Duodenal mucosa (tissue), 2 donors: Measurements from ENCODE around the gene TNIK.

Experiments
- H3K27ac ChIP-seq: one replicate; pipeline ENCODE4 v1.7.0; 2013; ENCODE audit warnings: low read depth, low read length
- H3K27me3 ChIP-seq, 2 donors: one replicate each; pipeline ENCODE4 v1.7.0; 2013; ENCODE audit warnings: low read length in 2 of 2, control low read depth in 1 of 2; ENCODE audit not compliant: insufficient read depth in 2 of 2, control insufficient read depth in 1 of 2
- H3K36me3 ChIP-seq, 2 donors: one replicate each; pipeline ENCODE4 v1.7.0; 2013; ENCODE audit warnings: low read length in 2 of 2, control low read depth in 1 of 2; ENCODE audit not compliant: insufficient read depth in 2 of 2, control insufficient read depth in 1 of 2
- H3K4me1 ChIP-seq, 2 donors: one replicate each; pipeline ENCODE4 v1.7.0; 2013; ENCODE audit warnings: low read length in 2 of 2, control low read depth in 1 of 2; ENCODE audit not compliant: insufficient read depth in 2 of 2, control insufficient read depth in 1 of 2
- H3K4me3 ChIP-seq, 2 donors: one replicate each; pipeline ENCODE4 v1.7.0; 2013; ENCODE audit warnings: low read length in 2 of 2, low read depth in 1 of 2
- H3K9ac ChIP-seq, 2 donors: one replicate each; pipeline ENCODE4 v1.7.0; 2013; ENCODE audit warnings: low read length in 2 of 2, low read depth in 1 of 2
- H3K9me3 ChIP-seq, 2 donors: one replicate each; pipeline ENCODE4 v1.7.0; 2013; ENCODE audit warnings: low read length in 2 of 2, control low read depth in 1 of 2; ENCODE audit not compliant: control insufficient read depth in 1 of 2

The TNIK gene

GRCh38 chr3:171472552-171472951 lies 12.3 kb upstream of the TNIK start:
- Histone ChIP-seq H3K4me3 (no peak overlapping the region), H3K27me3 (no peaks in the 10 kb centered on the region), H3K27ac (no peak overlapping the region), H3K4me1 (peaks cover 0 to 10% of the 10 kb centered on the region in 2 donors), H3K9me3 (no peaks in the 10 kb centered on the region), H3K9ac (no peak overlapping the region), H3K36me3 (no peaks in the 10 kb centered on the region)

GRCh38 chr3:171470714-171471227 lies 10.6 kb upstream of the TNIK start:
- no peaks in the 10 kb centered on the region for H3K9me3 ChIP-seq
- H3K36me3 ChIP-seq: no peaks in the 10 kb centered on the region
- peaks cover 0 to 10% of the 10 kb centered on the region in 2 donors for H3K4me1 ChIP-seq
- H3K27me3 ChIP-seq: no peaks in the 10 kb centered on the region
- no peak overlapping the region for H3K27ac ChIP-seq
- no peak overlapping the region for H3K4me3 ChIP-seq
- no peak overlapping the region for H3K9ac ChIP-seq

- Histone ChIP-seq H3K4me1 (peaks cover 0 to 10% of the 10 kb centered on the region in 2 donors), H3K36me3 (no peaks in the 10 kb centered on the region), H3K27me3 (no peaks in the 10 kb centered on the region), H3K27ac (no peak overlapping the region), H3K9me3 (no peaks in the 10 kb centered on the region), H3K9ac (no peak overlapping the region), H3K4me3 (no peak overlapping the region)
Observed at GRCh38 chr3:171469376-171469775, 9.2 kb upstream of the TNIK start.

DNA sequence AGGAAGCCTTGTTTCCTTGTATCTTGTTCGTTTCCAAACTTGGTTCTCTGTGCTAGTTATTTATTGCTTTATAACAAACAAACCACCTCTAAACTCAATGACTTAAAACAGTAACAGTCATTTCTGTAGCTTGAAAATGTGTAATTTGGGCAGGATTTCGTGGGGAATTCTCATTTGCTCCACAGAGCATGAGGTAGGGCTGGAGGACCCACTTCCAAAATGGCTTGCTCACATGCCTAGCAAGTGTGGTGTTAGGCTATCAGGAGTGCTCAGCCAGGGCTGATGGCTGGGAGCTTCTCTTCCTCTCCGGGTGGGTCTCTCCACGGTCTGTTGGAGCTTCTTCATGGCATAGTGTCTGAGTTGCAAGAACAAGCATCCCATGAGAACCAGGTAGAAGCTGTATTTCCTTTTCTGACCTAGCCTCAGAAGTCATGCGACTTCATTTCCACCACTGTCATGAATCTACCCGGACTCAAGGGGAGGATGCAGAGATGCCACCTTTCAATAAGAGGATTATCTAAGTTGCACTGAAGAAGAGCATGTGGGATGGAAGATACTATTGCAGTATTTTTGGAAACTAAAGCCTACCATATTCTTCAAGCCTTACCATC lies 8.2 kb upstream of the TNIK start:
- no peaks in the 10 kb centered on the region for H3K27me3 ChIP-seq
- no peak overlapping the region for H3K27ac ChIP-seq
- no peaks in the 10 kb centered on the region for H3K9me3 ChIP-seq
- H3K9ac ChIP-seq: no peak overlapping the region
- no peak overlapping the region for H3K4me3 ChIP-seq
- peaks cover 0 to 10% of the 10 kb centered on the region in 2 donors for H3K4me1 ChIP-seq
- H3K36me3 ChIP-seq: no peaks in the 10 kb centered on the region

DNA sequence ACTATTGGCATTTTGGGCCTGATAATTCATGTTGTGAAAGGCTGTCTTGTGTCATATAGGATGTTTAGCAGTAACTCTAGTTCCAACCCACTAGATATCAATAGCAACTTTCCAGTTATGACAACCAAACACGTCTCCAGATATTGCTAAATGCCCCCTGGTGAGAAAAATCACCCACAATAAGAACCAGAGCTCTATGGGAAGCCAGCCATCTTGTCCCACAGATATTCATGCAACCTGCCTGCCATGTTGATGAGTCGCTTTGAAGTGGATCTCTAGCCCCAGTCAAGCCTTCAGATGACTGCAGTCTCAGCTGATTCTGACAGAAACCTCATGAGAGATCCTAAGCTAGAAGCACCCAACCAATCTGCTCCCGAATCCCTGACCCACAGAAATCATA lies 5.6 kb upstream of the TNIK start:
- Histone ChIP-seq H3K27me3 (no peaks in the 10 kb centered on the region), H3K36me3 (no peaks in the 10 kb centered on the region), H3K4me1 (peaks cover 12 to 14% of the 10 kb centered on the region in 2 donors), H3K4me3 (no peak overlapping the region), H3K9ac (no peak overlapping the region), H3K9me3 (no peaks in the 10 kb centered on the region), H3K27ac (no peak overlapping the region)

DNA sequence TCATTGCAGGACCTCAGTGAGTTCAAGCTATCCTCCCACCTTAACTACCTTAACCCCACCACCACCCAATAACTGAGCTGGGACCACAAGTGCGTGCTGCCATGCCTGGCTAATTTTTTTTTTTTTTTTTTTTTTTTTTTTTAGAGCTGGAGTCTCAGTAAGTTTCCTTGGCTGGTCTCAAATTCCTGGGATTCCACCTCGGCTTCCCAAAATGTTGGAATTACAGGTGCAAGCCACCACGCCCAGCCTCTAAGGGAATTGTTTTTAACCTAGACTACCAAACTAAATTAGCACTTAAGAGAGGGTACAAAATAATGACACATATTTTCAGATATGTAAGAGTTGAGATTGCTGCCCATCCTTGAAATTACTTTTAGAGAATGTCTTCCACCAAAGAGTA lies 4.3 kb upstream of the TNIK start:
- no peak overlapping the region for H3K4me3 ChIP-seq
- no peaks in the 10 kb centered on the region for H3K36me3 ChIP-seq
- H3K9me3 ChIP-seq: no peaks in the 10 kb centered on the region
- no peak overlapping the region for H3K27ac ChIP-seq
- H3K4me1 ChIP-seq: peaks cover 10 to 12% of the 10 kb centered on the region in 2 donors
- no peak overlapping the region for H3K9ac ChIP-seq
- no peaks in the 10 kb centered on the region for H3K27me3 ChIP-seq

DNA sequence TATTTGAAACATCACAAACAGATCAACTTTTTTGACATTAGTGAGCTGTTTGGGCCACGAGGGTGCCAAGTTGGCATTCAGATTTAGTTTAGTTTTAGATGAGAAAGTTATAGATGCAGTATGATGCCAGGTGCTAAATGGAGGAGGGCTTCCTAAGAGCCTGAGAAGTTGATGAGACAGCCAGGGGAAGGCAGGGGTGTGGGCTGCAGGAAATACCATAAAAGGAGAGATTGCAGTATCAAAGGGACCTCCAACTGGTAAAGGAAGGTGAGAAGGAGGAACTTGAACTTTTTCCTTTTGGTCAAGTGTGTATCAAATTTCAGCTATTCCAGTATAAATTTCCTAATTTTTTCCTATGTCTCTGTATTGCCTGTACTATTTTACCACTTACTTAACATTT lies 2.0 kb upstream of the TNIK start:
- no peak overlapping the region for H3K4me3 ChIP-seq
- no peaks in the 10 kb centered on the region for H3K9me3 ChIP-seq
- H3K27me3 ChIP-seq: no peaks in the 10 kb centered on the region
- H3K4me1 ChIP-seq: peaks cover 14 to 22% of the 10 kb centered on the region in 2 donors
- H3K9ac ChIP-seq: no peak overlapping the region
- H3K27ac ChIP-seq: no peak overlapping the region
- H3K36me3 ChIP-seq: no peaks in the 10 kb centered on the region

GRCh38 chr3:171461525-171461917 lies 1.3 kb upstream of the TNIK start:
- Histone ChIP-seq H3K27me3 (no peaks in the 10 kb centered on the region), H3K9ac (peak overlapping the region; percentile 74 to 85), H3K4me1 (peaks cover 21 to 29% of the 10 kb centered on the region in 2 donors), H3K9me3 (no peaks in the 10 kb centered on the region), H3K4me3 (peak overlapping the region; percentile 96 to 97), H3K36me3 (no peaks in the 10 kb centered on the region), H3K27ac (no peak overlapping the region)

GRCh38 chr3:171460725-171461524 lies 720 bp upstream of the TNIK start:
- Histone ChIP-seq H3K4me1 (peaks cover 27 to 35% of the 10 kb centered on the region in 2 donors), H3K9ac (peak overlapping the region; percentile 74 to 85), H3K27me3 (no peaks in the 10 kb centered on the region), H3K27ac (peak overlapping the region; percentile 46), H3K9me3 (no peaks in the 10 kb centered on the region), H3K36me3 (no peaks in the 10 kb centered on the region), H3K4me3 (peak overlapping the region; percentile 96 to 97)

GRCh38 chr3:171459137-171459941 lies 866 bp downstream of the TNIK start:
- H3K9ac ChIP-seq: peak overlapping the region; percentile 74 to 85
- H3K9me3 ChIP-seq: no peaks in the 10 kb centered on the region
- H3K27ac ChIP-seq: no peak overlapping the region
- H3K4me1 ChIP-seq: peaks cover 40 to 48% of the 10 kb centered on the region in 2 donors
- peak overlapping the region; percentile 96 to 97 for H3K4me3 ChIP-seq
- H3K27me3 ChIP-seq: no peaks in the 10 kb centered on the region
- no peaks in the 10 kb centered on the region for H3K36me3 ChIP-seq
